ENCODE data around the gene RMND1. TPM values are rescaled to one million over a fixed set of nuclear protein-coding genes. Genes with fewer than 3 reads are reported as not detected.

The RMND1 gene
- total and polyA plus RNA-seq, 2 of the 13 experiments (the other 11 are each of a cell fraction or from before 2014, with no cell fraction given), result 34.0 to 72.5 TPM

DNA sequence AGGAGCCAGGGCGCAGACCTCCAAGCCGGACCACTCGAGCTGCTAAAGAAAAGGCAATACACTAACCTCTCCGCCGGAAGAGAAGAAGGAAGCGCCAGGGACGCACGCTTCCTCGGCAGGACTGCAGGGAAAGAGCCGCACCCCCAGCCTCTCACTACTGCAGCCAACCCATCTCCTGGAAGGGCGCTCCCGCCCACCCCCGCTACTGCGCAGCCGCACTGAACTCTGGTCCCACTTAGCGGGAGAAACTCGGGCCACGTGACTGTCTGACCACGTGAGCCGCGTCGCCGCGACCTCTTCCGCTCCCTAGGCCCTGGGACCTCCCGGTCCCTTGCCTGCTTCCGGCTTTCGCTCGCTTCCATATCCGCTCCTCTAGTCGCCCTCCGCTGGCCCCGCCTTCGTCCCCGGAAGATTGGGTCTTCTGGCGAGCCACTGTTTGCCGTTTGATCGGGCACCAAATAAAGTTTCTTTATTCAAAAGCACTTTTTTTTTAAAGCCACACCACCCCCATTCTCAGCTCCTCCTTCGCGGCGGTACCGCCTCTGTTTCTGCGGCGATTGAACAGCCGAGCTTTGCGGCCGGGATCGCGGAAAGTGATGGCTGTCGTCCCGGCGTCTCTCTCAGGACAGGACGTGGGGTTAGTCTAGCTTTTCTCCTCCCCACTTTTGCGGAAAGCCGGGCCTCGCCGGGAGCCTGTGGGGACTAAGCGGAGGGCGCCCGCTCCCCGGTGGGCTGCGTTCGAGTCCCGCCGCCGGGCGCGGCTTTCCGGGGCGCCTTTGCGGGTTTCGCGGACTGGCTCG lies at the start of gene RMND1 (continued):
- TF ChIP-seq, protein P1, sequence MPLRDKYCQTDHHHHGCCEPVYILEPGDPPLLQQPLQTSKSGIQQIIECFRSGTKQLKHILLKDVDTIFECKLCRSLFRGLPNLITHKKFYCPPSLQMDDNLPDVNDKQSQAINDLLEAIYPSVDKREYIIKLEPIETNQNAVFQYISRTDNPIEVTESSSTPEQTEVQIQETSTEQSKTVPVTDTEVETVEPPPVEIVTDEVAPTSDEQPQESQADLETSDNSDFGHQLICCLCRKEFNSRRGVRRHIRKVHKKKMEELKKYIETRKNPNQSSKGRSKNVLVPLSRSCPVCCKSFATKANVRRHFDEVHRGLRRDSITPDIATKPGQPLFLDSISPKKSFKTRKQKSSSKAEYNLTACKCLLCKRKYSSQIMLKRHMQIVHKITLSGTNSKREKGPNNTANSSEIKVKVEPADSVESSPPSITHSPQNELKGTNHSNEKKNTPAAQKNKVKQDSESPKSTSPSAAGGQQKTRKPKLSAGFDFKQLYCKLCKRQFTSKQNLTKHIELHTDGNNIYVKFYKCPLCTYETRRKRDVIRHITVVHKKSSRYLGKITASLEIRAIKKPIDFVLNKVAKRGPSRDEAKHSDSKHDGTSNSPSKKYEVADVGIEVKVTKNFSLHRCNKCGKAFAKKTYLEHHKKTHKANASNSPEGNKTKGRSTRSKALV (CRISPR knock-in tag; IDR thresholded peaks at IDR 0.05), result peak; percentile 94
- TF ChIP-seq MED8 (CRISPR knock-in tag; IDR thresholded peaks at IDR 0.05; ENCODE audit: insufficient replicate concordance) (peak; percentile 81), ZBTB8A (CRISPR knock-in tag; IDR thresholded peaks at IDR 0.05; ENCODE audit: borderline replicate concordance, low read depth) (no peak; the same call in 1 of the 2 replicates), ZNF883 (CRISPR knock-in tag; IDR thresholded peaks at IDR 0.05; ENCODE audit: not compliant biosample characterization) (peak; percentile 87), SALL2 (CRISPR knock-in tag; IDR thresholded peaks at IDR 0.05) (peak; percentile 99), ZNF563 (CRISPR knock-in tag; IDR thresholded peaks at IDR 0.05) (peak; percentile 83; the same call in 1 of the 2 replicates), BORCS8-MEF2B (CRISPR knock-in tag; IDR thresholded peaks at IDR 0.05) (peak; percentile 95; the same call in 1 of the 2 replicates), KLF12 (CRISPR knock-in tag; IDR thresholded peaks at IDR 0.05; ENCODE audit: borderline replicate concordance) (peak; percentile 96), BRCA1 (CRISPR knock-in tag; IDR thresholded peaks at IDR 0.05) (peak; percentile 97), ZNF12 (CRISPR knock-in tag; IDR thresholded peaks at IDR 0.05) (peak; percentile 36), ZNF747 (CRISPR knock-in tag; IDR thresholded peaks at IDR 0.05; ENCODE audit: borderline replicate concordance) (peak; percentile 98), MYC (CRISPR knock-in tag; IDR thresholded peaks at IDR 0.05; ENCODE audit: borderline replicate concordance) (peak; percentile 98), ZNF350 (CRISPR knock-in tag; IDR thresholded peaks at IDR 0.05; ENCODE audit: borderline replicate concordance, low read depth) (peak; percentile 100), HHEX (CRISPR knock-in tag; IDR thresholded peaks at IDR 0.05) (peak; percentile 63), KAT8 (CRISPR knock-in tag; IDR thresholded peaks at IDR 0.05) (peak; percentile 100)
- TF ChIP-seq, protein P2, sequence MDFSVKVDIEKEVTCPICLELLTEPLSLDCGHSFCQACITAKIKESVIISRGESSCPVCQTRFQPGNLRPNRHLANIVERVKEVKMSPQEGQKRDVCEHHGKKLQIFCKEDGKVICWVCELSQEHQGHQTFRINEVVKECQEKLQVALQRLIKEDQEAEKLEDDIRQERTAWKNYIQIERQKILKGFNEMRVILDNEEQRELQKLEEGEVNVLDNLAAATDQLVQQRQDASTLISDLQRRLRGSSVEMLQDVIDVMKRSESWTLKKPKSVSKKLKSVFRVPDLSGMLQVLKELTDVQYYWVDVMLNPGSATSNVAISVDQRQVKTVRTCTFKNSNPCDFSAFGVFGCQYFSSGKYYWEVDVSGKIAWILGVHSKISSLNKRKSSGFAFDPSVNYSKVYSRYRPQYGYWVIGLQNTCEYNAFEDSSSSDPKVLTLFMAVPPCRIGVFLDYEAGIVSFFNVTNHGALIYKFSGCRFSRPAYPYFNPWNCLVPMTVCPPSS (IDR thresholded peaks at IDR 0.05), result no peak
- TF ChIP-seq, protein P3, sequence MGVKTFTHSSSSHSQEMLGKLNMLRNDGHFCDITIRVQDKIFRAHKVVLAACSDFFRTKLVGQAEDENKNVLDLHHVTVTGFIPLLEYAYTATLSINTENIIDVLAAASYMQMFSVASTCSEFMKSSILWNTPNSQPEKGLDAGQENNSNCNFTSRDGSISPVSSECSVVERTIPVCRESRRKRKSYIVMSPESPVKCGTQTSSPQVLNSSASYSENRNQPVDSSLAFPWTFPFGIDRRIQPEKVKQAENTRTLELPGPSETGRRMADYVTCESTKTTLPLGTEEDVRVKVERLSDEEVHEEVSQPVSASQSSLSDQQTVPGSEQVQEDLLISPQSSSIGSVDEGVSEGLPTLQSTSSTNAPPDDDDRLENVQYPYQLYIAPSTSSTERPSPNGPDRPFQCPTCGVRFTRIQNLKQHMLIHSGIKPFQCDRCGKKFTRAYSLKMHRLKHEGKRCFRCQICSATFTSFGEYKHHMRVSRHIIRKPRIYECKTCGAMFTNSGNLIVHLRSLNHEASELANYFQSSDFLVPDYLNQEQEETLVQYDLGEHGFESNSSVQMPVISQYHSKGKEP (CRISPR knock-in tag; IDR thresholded peaks at IDR 0.05), result 0 out of 2 replicates have a peak, but pooled peaks have one; percentile 32
- TF ChIP-seq, protein P4, sequence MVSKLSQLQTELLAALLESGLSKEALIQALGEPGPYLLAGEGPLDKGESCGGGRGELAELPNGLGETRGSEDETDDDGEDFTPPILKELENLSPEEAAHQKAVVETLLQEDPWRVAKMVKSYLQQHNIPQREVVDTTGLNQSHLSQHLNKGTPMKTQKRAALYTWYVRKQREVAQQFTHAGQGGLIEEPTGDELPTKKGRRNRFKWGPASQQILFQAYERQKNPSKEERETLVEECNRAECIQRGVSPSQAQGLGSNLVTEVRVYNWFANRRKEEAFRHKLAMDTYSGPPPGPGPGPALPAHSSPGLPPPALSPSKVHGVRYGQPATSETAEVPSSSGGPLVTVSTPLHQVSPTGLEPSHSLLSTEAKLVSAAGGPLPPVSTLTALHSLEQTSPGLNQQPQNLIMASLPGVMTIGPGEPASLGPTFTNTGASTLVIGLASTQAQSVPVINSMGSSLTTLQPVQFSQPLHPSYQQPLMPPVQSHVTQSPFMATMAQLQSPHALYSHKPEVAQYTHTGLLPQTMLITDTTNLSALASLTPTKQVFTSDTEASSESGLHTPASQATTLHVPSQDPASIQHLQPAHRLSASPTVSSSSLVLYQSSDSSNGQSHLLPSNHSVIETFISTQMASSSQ (IDR thresholded peaks at IDR 0.05; ENCODE audit: low read depth), result peak; percentile 82
- TF ChIP-seq, protein P4 (CRISPR knock-in tag; IDR thresholded peaks at IDR 0.05; ENCODE audit: borderline replicate concordance), result peak; percentile 94

All from HepG2 (cell line).